Urothelium cell line (cell line): ENCODE data around the gene ACP4.

Source experiments
- DNase-seq: peaks from one replicate; pipeline ENCODE4 v3.0.0; 2011; ENCODE audit warnings: low spot score, mixed read lengths
- FAIRE-seq: peaks from 2 replicates; lab custom pipeline; 2011; peaks lifted over from hg19 to GRCh38; lab: Jason Lieb, UNC

The ACP4 gene

DNA sequence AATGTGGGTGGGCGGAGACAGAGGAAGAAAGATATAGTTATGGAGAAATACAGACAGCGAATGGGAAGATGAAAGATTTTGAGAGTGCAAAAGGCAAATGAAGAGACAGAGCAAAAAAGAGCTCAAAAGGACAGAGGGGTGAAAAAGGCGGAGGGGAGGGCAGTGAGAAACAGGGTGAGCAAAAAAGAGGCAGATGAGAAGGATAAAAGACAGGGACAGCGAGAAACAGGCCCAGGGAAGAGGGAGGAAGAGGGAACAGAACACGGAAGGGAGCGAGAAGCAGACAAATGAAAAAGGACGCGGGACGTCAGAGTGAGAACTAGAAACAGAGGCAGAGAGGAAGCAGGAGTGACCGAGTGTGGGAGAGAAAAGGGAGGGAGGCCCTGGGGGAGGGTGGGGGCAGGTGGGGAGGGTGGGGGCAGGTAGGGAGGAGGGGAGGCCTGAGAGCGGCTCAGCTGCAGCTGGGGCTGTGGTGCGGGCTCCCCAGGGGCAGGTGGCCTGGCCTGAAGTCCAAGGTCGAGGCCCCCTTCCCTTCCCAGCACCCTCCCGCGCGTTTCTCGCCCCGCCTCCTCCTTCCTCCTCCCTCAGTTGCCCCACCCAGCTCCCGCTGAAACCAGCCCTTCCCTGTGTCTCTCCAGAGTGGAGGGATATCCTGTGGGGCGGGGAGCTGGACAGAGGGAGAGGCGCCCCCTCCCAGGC lies 30.5 kb downstream of the ACP4 start:
- peak; percentile 33 for DNase-seq
- no peak for FAIRE-seq

DNA sequence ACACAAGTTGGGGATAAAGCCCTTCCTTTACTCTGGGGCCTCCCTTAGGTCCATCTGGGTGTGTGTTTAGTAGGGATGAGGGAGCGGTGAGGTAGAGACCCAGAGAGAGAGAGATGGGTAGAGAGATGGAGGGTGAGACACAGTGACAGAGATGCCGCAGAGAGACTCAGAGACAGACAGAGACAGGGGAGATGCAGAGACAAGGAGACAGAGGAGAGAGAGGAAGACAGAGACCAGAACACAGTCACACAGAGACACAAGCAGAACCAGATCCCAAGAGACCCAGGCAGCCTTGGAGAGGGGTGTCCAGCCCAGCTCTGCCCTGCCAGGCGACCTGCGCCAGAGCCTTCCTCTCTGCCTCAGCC lies 31.0 kb downstream of the ACP4 start:
- no peak for FAIRE-seq

DNA sequence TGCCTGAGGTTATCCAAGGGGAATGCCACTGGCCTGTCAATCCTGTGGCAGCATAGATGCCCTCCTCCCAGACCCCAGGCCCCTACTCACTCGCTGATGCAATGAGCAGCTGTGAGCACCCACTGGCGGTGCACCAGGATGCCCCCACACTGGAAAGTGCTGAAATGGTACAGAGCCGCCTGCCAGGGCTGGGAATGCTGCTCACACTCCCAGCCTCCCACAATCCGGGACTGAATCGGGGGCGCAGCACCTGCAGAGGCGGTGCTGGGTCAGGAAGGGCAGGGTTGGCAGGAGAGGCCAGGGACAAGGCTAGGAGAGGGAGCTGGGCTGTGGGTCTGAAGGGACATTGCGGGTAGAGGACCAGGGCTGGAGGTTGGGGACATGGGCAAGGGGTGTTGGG lies 31.4 kb downstream of the ACP4 start:
- FAIRE-seq (no peak), DNase-seq (no peak)

More for the DNA sequence above, 31.0 kb downstream of the ACP4 start:
- no peak for DNase-seq

DNA sequence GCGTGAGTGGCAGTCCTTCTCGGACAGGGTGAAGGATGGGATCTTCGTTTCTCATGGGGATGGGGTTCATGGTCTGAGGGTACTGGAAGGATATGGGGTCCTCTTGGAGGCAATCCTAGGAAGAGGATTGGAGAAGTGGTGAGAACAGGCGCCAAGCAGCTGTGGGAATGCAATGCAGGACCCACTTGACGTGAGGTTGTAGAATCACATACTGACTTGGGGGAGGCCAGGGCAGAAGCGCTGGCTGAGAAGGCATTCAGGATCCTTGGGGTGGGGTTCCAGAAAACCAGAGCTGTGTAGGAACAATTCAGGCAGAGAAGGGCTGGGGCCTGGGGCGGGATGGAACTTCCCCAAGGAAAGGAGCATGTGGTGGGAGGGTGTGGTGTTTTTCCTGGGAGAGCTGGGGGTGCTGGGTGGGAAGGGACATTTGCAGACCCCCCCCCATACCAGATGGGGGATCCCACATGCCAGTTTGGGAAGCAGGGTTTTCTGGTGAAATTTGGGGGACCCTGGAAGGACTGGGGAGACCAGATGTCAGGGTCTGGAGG lies 32.5 kb downstream of the ACP4 start:
- DNase-seq (no peak), FAIRE-seq (no peak)

DNA sequence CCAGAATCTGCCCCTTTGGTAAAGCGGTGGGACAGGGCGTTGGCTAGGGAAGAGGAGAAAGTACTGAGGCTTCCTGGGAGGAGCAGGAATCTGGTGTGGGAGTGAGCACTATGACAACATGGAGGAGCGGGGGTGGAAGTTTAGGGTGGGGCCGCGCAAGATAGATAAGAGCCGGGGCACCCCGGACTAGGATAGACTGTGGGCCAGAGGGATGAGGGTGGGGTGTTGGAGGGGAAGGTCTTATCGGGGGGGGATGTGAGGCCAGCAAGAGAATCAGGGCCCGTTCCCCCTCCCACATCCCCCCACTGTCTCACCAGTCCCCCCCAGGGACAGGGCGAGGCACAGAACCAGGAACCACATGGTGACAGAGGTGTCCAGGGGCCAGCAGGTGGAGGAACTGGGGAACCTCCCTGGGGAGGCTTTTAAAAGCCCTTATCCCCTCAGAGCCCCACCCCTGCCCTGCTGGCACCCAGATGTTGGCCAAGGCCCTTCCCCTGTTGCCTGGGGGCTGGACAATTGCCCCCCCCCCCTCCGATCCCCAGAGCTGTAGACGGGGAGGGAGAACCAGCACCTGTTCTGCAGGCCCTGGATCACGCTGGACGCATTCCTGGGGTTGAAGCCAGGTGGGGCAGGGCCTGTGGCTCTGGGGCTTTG lies 33.3 kb downstream of the ACP4 start, which contains the start of gene KLK1:
Gene KLK1, minus strand, starts transcription at position 399 of the 654 bp plus-strand sequence. Its CDS starts 39 bp downstream, at position 360.
- FAIRE-seq (no peak), DNase-seq (no peak)

DNA sequence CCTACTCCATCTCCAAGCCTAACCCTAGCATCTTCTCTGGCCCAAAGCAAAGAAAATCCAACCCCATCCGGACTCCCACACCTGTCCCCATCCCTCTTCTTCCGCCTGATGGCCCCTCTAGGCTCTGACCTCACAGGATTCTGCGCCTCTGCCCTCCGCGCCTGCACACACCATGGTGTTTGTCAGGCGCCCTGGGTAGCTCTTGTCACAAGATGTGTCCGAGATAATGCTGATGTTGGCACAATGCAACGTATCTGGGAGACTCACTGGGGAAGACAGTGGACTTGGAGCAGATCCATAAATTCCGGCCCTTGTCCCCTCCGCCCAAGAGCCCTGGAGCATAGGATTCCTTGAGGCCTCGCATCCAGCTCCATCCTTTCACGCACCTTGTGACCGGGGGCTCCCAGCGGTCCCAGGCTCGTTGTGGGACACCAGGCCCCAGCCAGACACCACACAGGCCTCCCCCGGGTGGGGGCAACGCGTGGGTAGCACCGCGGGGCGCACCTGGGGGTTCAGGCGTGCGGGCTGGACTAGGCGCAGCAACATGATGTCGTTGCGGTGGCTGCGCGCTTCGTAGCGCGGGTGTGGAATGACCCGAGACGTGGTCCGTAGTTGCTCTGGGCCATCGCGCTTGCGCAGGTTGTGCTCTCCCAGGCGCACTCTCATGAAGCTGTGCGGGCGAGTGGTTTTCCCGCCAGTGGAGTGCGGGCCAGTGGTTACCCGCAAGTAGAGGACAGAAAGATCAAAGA lies 36.5 kb downstream of the ACP4 start:
- no peak for FAIRE-seq
- DNase-seq = no peak

DNA sequence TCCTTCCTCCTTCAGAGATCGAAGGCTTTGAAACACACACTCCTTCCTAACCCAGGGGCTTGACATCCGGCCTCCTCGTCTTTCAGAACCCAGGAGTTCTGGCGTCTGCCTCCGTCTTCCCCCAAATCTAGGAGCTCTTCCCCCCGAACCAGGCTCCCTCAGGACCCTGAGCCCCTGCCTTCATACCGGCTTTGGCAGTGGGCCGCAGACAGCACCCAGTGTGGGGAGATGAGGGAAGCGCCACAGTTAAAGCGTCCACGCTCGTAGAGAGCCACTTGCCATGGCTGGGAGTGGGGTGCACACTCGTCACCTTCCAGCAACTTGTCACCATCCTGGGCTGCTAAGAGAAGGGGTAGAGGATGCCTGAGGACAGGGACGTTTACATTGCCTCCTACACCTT lies 37.3 kb downstream of the ACP4 start:
- DNase-seq (no peak), FAIRE-seq (no peak)

DNA sequence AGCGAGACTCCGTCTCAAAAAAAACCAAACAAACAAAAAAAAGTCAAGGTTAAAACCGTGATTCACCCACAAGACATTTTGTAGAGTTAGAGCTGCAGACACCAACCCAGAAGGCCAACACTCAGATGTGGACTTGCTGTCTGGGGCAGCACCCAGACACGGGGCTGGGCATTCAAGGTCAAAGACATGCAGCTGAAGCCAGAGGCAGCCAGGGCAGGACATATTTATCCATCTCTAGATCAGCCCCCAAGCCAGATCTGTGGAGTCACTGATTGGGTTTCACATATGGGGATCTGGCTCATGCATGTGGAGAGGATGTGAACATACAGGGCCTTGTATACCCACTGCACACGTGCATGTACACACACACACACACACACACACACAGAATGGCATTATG lies 39.6 kb downstream of the ACP4 start:
- no peak for FAIRE-seq
- no peak for DNase-seq

DNA sequence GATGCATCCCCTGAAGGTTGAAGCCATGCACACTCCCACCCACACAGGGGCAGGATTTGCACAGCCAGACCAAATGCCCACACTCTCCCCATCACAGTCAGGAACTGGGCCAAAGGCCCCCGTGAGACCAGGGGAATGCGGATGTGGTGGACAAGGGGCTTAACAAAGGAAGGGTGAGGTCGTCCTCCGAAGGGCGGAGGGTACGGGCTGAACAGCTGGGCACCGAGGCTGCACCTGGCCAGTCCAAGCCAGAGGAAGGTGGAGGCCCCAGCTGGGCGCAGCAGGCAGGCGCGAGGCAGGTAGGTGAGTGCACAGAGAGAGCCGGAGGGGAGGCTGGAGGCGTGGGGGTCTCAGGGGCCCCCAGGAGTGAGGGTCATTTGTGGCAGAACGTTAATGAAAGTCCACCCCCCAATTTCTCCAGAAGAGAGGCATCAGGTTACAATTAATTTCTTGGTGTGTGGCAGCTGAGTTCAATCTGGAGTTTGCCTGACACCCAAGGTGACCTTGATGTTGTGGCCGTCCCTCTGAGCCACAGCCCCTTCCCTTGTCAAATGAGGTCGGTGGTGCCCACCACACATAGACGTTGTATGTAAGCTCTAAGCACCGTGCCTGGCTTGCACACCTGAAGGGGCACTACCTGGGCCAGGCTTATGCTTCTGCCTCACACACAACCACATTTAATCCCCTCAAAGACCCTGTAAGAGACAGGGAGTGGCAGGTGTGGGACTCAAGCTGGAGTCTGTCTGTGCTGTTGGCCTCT lies 40.2 kb downstream of the ACP4 start:
- FAIRE-seq (peak; percentile 77), DNase-seq (peak; percentile 18)

DNA sequence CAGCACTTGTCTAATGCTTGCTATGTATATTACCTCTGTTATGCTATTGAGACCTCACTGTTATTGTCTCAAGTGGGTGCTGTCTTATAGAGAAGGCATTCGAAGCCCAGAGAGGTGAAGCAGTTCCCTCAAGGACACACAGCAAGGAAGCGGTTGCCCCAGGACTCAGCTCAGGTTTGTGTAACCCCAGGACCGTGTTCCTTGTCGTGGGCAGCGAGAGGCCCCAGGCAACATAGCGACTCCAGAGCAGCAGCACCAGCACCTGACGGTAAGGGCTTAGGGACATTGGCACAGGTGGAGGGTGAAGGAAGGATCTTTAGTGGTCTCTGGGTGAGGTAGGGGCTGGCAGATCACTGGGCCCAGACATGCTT lies 40.8 kb downstream of the ACP4 start:
- FAIRE-seq (no peak), DNase-seq (no peak)

DNA sequence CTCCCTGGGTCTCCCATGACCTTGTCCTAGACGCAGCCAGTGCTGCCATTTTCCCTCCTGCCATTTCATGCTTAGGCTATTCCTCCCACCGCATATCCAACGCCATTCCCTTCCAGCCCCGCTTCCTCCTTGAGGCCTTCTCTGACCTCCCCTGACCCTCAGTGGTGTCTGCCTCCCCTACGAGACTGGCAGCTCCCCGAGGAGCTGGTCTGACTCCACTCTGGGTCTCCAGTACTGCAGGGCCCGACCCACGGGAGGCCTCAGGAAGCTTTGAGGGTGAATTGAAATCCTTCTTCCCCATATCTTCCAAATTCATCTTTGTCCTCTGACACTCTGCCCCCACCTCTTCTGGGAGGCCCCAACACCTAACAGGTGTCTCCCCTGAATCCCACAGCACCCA lies 42.5 kb downstream of the ACP4 start:
- FAIRE-seq = no peak
- DNase-seq = no peak

DNA sequence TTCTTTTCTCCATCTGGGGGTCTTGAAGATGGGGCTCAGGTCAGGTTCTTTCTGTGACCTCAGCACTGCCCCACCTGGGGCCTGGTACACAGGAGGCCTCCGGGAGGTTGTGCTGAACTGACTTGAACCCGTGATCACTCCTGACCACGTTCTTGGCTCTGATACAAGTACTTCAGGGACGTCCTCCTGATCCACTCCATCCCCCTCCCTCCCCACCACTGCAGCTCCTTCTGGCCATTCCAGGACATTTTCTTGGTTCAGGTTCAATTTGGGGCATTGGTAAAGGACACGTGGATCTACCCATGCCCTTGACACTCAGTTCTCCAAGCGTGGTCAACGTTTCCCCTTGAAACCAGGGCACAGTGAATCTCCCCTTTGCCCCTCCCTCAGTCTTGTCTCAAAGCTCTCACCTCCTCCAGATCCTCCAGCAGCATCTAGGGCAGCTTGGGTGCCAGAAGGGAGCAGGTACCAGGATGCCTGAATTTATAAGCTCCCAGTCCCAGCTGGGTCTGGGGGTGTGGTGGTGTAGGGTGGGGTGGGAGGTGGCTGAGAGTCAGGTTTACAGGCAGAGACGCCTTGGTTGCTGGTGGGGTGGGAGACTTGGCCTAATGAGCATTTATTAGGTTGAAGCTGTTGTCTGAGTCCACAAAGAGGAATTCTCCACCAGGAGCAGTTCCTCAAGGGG lies 43.0 kb downstream of the ACP4 start, which contains the start of gene KLK15:
Gene KLK15, minus strand, starts transcription at position 458 of the 685 bp plus-strand sequence. CDS start 2,082 bp downstream, outside the sequence.
- no peak for FAIRE-seq

DNA sequence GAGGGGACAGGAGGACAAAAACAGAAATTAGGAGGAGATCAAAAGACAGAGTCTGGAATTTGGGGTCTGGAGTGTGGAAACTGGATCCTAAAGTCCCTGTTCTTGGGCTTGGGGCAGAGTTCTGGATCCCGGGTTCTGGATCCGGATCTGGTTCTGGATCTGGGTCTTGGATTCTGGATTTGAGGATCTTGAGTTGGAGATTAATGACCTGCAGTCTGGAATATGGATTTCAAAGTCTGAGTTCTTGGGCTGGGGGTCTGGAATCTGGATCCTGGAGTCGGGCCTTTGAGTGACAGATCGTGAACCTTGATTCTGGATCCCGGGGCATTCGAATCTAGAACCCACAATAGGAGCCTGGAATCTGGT lies 43.6 kb downstream of the ACP4 start:
- FAIRE-seq (no peak), DNase-seq (no peak)

More for the DNA sequence above, 43.0 kb downstream of the ACP4 start, which contains the start of gene KLK15:
- DNase-seq = no peak

DNA sequence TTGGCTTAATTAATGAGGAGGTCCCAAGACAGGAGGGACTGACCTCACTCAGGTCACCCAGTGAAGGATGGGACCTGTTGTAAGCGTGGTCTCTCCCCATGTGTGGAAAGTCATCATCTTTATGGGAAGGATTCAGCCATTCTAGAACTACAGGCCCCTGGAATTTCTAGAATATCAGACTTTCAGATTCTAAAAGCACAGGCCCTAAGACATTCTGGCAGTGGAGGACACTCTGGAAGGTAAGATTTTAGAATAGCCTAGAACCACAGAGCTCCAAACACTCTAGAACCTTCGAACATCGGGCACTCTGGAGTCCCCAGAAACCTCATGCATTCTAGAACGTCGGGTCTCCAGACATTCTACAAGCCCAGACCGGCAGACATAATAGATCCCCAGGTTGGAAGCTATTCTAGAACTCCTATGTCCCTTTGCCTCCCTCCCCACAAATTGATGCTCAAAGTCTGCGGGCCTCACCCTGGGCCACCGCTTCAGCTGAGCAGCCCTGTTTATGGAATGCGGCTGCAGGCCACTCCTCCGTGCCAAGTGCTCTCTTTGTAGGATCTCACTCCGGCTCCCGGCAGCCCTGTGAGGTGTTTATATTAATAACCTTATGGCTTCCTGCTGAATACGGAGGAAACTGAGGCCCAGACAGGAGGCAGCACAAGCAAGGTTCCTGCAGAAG lies 45.0 kb downstream of the ACP4 start:
- FAIRE-seq (no peak), DNase-seq (peak; percentile 59)

DNA sequence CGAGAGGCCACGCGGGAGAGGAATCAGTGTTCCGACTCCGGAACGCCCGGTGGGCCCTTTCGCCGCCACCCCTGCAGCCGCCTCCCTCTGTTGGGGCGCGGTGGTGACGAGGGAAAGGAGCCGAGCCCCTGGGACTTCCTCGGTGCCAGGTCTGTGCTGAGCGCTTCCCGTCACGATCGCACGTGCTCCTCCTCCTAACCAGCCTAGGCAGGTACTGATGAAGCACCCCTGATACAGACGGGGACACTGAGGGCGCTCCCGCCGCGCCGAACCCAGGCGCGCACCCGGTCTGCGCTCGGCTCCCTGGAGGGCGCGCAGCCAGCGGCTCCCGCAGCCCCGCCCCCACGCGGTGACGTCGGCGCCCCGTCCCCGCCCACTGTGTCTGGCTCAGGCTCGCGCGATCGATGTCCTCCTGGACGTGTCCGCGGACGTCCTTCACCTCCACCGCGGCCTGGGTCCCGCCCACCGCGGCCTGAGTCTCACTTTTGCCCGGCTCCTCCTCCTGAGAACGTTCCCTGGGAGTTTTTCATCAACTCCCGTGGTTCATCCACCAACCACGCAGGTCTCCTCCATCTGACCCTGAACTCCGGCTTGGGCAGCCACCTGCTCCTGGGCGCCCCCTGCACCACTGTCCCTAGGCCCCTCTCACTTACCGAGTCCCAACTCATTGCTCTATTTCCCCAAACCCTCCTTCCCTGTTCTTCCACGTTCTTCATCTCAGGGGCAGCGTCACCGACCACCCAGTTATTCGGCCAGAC lies 45.7 kb downstream of the ACP4 start:
- DNase-seq (peak; percentile 94), FAIRE-seq (peak; percentile 95)

DNA sequence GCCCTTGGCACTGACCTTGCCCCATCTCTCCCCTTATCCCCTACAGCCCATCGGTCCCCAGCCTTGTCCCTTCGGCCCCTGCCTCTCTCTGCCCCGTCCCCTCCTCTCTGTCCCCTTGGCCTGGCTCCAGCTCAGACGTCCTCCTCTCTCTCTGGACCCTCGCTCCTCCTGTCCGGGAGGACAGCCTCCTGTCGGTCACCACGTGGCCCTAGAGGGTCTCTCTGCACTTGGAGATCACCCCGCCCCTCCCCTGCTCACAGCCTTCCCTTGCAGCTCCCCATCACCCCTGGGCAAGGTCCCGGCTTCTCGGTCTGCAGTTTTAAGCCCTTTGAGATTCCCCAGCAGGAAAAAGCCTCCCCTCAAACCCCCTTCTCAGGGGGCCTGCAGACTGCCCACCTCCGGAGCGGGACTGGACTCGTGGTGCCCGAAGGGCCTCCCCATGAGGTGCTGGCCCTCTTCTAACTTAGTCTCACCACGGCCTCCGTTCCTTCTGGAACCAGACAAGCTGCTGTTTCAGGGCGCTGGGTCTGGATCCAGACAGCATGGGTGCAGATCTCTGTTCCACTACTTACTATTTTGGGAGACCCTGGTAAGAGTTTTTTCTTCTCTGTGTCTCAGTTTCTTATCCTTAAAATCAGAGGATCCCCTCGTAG lies 46.5 kb downstream of the ACP4 start:
- FAIRE-seq (no peak), DNase-seq (no peak)

DNA sequence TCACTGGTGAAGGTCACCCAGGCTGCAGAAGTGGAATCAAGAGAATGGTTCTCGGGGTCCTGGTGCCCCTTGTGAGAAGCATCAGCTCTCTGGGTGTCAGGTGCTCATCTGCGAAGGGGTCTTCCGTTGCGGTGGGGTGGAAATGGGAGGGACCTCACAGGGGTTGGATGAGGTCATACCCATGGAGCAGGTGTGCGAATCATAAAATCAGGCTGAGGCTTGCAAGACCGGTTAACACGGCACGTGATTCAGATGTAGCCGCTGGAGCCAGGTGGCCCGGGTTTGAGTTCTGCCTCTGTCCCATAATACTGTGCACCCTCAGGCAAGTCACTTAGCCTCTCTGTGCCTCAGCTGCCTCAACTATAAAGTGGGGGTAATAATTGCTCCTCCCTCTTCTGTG lies 47.1 kb downstream of the ACP4 start:
- DNase-seq (no peak), FAIRE-seq (no peak)

DNA sequence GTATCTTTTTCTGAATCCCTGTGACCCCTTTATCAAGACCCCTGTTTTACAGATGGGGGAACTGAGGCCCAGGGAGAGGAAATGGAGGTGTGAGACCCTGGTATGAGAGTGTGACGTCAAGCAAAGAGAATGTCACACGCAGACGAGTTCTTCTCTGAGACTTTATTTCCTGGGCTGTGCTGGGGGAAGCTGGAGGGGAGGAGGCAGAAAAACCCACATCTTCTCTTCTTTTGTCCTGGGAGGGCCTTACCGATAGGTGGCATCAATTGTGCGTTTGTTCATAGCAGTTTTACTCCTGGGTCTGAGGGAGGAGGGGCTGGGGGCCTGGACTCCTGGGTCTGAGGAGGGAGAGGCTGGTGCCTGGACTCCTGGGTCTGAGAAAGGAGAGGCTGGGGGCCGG lies 48.0 kb downstream of the ACP4 start:
- no peak for FAIRE-seq
- peak; percentile 59 for DNase-seq
